ENCODE measurements around the gene POU2AF1. TPM values are rescaled to one million over a fixed set of nuclear protein-coding genes. Genes with fewer than 3 reads are reported as not detected.

Gene POU2AF1
- total RNA-seq, 3 donors from 2014 or later, result 0.16 to 5.6 (median 3.5) TPM

- TF ChIP-seq, protein P1, sequence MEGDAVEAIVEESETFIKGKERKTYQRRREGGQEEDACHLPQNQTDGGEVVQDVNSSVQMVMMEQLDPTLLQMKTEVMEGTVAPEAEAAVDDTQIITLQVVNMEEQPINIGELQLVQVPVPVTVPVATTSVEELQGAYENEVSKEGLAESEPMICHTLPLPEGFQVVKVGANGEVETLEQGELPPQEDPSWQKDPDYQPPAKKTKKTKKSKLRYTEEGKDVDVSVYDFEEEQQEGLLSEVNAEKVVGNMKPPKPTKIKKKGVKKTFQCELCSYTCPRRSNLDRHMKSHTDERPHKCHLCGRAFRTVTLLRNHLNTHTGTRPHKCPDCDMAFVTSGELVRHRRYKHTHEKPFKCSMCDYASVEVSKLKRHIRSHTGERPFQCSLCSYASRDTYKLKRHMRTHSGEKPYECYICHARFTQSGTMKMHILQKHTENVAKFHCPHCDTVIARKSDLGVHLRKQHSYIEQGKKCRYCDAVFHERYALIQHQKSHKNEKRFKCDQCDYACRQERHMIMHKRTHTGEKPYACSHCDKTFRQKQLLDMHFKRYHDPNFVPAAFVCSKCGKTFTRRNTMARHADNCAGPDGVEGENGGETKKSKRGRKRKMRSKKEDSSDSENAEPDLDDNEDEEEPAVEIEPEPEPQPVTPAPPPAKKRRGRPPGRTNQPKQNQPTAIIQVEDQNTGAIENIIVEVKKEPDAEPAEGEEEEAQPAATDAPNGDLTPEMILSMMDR (IDR thresholded peaks at IDR 0.05), result no peak
- no peak for TF ChIP-seq POLR2AphosphoS5 (IDR thresholded peaks at IDR 0.05)
- no peak for TF ChIP-seq POLR2A (IDR thresholded peaks at IDR 0.05)
- Histone ChIP-seq H3K27ac (no peak overlapping the region), H3K4me1 (peaks cover 0 to 9% of the 10 kb centered on the region in 2 donors), H3K9me3 (no peaks in the 10 kb centered on the region), H3K36me3 (no peaks in the 10 kb centered on the region), H3K27me3 (no peaks in the 10 kb centered on the region), H3K4me3 (no peak overlapping the region)
- intact Hi-C loops (cut with DNase I; ENCODE audit: low total_unique reads), result loop anchor here (10.0 kb wide), 1 partner anchor 148 kb away; no protein-coding TSS in a partner anchor
- no peak for DNase-seq (ENCODE audit: low spot score in 2 of 2)
Observed at GRCh38 chr11:111423250-111423615, 44.2 kb upstream of the POU2AF1 start.

DNA sequence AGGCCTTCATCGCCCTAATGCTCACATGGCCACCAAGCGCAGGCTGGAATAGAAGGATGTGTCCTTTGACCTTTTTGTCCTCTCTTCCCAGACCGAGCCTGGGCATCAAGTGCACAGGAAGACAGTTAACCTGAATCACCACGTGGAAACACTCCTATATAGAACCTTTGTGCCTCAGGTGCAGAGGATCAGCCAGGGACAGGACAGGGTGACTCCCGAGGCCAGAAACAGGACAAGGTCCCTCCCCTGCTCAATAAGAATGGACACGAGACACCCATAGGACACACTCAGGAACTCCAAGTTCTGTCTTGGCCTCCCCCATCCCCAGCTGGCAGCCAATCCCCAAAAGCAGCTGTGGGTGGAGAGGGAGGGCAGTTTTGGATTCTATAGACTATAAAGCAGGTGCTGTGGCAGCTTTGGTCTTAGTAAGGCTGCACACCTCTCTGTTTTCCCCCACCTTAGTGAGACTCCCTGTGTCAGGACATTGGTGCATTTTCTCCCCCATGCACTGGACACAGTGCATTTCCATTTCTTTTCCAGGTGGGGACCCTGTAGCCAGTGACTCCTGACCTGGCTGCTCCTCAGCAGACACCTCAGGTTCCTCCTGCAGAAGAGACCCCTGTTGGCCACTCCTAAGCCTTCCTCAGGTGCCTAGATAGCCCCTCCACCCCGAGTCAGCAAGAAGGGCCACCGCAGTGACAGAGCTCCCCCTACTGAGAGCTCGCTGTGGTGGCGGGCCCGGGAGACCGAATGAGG is 43.6 kb upstream of the POU2AF1 start:
- no peak for DNase-seq (ENCODE audit: low spot score in 2 of 2)
- no peak overlapping the region for H3K4me3 ChIP-seq
- TF ChIP-seq POLR2AphosphoS5 (IDR thresholded peaks at IDR 0.05), result no peak
- TF ChIP-seq, protein P1 (IDR thresholded peaks at IDR 0.05), result peak in 2 of 3 donors; percentile 47 to 55
- H3K9me3 ChIP-seq, result no peaks in the 10 kb centered on the region
- intact Hi-C loops (cut with DNase I; ENCODE audit: low total_unique reads), result loop anchor here (10.0 kb wide), 1 partner anchor 148 kb away; no protein-coding TSS in a partner anchor
- no peaks in the 10 kb centered on the region for H3K36me3 ChIP-seq
- peaks cover 0 to 14% of the 10 kb centered on the region in 2 donors for H3K4me1 ChIP-seq
- H3K27ac ChIP-seq, result no peak overlapping the region
- no peaks in the 10 kb centered on the region for H3K27me3 ChIP-seq

GRCh38 chr11:111421251-111421650 is 42.2 kb upstream of the POU2AF1 start:
- DNase-seq (ENCODE audit: low spot score in 2 of 2), result no peak
- intact Hi-C loops (cut with DNase I; ENCODE audit: low total_unique reads), result loop anchor here (10.0 kb wide), 1 partner anchor 146 kb away; no protein-coding TSS in a partner anchor
- no peak for TF ChIP-seq POLR2AphosphoS5 (IDR thresholded peaks at IDR 0.05)
- TF ChIP-seq, protein P1 (IDR thresholded peaks at IDR 0.05), result no peak
- no peak for TF ChIP-seq POLR2A (IDR thresholded peaks at IDR 0.05)
- no peak overlapping the region for H3K4me3 ChIP-seq
- H3K4me1 ChIP-seq, result peaks cover 0 to 17% of the 10 kb centered on the region in 2 donors
- H3K36me3 ChIP-seq, result no peaks in the 10 kb centered on the region
- no peak overlapping the region for H3K27ac ChIP-seq
- no peaks in the 10 kb centered on the region for H3K9me3 ChIP-seq
- no peaks in the 10 kb centered on the region for H3K27me3 ChIP-seq

DNA sequence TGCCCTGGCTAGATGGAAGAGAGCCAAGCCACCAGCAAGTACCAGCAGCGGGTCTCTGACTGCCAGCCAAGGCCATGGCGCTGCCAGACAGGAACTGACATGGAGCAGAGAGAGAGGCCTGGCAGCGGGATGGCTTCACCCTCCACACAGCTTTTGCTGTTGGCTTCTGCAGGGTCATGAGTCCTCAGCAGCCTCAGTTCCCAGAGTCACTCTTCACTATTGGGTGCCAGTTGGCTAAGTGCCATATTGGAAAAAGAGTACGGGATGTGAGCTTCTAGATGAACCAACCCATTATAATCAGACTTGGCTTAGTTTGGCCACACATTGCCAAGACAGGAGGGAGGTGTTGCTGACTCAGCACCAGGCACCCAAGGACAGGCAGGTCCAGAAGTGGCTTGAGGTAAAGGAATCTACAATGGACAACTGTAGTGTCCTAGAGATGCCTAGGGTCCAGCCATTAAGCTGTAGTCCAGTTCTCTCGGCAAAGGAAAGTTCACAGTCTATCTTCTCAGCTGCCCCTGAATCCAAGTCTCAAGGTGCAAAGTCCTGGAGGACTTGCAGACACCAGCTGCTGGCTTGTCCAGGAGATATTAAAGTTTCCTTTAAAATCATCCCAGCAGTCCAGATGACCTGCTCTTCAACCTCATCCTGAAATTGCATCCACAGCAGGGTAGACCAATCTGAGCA is 40.7 kb upstream of the POU2AF1 start:
- intact Hi-C loops (cut with DNase I; ENCODE audit: low total_unique reads), result loop anchor here (10.0 kb wide), 1 partner anchor 145 kb away; no protein-coding TSS in a partner anchor
- TF ChIP-seq POLR2A (IDR thresholded peaks at IDR 0.05) (no peak), POLR2AphosphoS5 (IDR thresholded peaks at IDR 0.05) (peak in 1 of 3 donors; percentile 20)
- TF ChIP-seq, protein P1 (IDR thresholded peaks at IDR 0.05), result no peak
- Histone ChIP-seq H3K36me3 (no peaks in the 10 kb centered on the region), H3K4me1 (peaks cover 0 to 17% of the 10 kb centered on the region in 2 donors), H3K4me3 (no peak overlapping the region), H3K27ac (peak overlapping the region; percentile 16 to 50), H3K27me3 (no peaks in the 10 kb centered on the region), H3K9me3 (no peaks in the 10 kb centered on the region)
- DNase-seq (ENCODE audit: low spot score in 2 of 2), result peak in 1 of 2 donors; percentile 91

DNA sequence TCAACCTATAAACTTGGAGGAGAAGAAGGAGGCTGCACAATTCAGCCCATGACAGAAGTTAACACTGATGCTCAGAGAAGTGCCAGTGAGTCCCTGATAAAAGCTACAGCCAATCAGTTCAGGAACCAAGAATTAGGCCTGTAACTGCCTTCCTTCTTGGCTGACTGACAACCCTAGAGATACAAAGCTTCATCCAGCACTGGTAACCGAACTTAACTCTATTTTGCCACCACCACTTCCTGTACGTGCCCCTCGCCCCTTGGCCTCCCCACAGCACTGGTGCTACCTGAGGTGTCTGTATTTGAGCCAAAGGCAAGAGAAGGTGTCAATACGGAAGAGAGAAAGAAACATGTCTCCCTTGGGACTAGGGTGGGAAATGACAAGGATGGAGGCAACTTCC is 40.1 kb upstream of the POU2AF1 start:
- intact Hi-C loops (cut with DNase I; ENCODE audit: low total_unique reads), result no loop called here
- Histone ChIP-seq H3K36me3 (no peaks in the 10 kb centered on the region), H3K27ac (peak overlapping the region; percentile 16 to 50), H3K27me3 (no peaks in the 10 kb centered on the region), H3K4me1 (peaks cover 0 to 17% of the 10 kb centered on the region in 2 donors), H3K9me3 (no peaks in the 10 kb centered on the region), H3K4me3 (no peak overlapping the region)
- DNase-seq (ENCODE audit: low spot score in 2 of 2), result no peak
- TF ChIP-seq POLR2AphosphoS5 (IDR thresholded peaks at IDR 0.05), result no peak
- TF ChIP-seq, protein P1 (IDR thresholded peaks at IDR 0.05), result no peak
- no peak for TF ChIP-seq POLR2A (IDR thresholded peaks at IDR 0.05)

All from breast epithelium (tissue), 4 donors.